Measurements from ENCODE around the gene KRIT1. TPM values are rescaled to one million over a fixed set of nuclear protein-coding genes. Genes with fewer than 3 reads are reported as not detected.
"Not testable (repeated sequence)": the region's sequence is repeated elsewhere in the genome, so short reads cannot be mapped to it uniquely, and the experiment has no call there.

The KRIT1 gene
- total RNA-seq, 1 donor from 2014 or later: 28.0 TPM

GRCh38 chr7:92177362-92177761 lies 68.4 kb downstream of the KRIT1 start:
- no peak overlapping the region for H3K27ac Mint-ChIP-seq (ENCODE audit: unreplicated experiment)
- no peak overlapping the region for H3K4me3 Mint-ChIP-seq (ENCODE audit: unreplicated experiment)
- DNase-seq (ENCODE audit: low spot score): no peak
- peaks cover 2% of the 10 kb centered on the region for H3K36me3 Mint-ChIP-seq (ENCODE audit: low read depth)
- peaks cover 10% of the 10 kb centered on the region for H3K9me3 Mint-ChIP-seq (ENCODE audit: low read depth)
- no peaks in the 10 kb centered on the region for H3K27me3 Mint-ChIP-seq (ENCODE audit: low read depth)
- peaks cover 14% of the 10 kb centered on the region for H3K4me1 Mint-ChIP-seq (ENCODE audit: low read depth)
- no peak for TF ChIP-seq CTCF (IDR thresholded peaks at IDR 0.05)

- peaks cover 13% of the 10 kb centered on the region for H3K9me3 Mint-ChIP-seq (ENCODE audit: low read depth)
- H3K36me3 Mint-ChIP-seq (ENCODE audit: low read depth); H3K27ac Mint-ChIP-seq (ENCODE audit: unreplicated experiment): not testable (repeated sequence)
These were observed 76.2 kb downstream of the KRIT1 start for GRCh38 chr7:92169529-92169928.

GRCh38 chr7:92161271-92161670 lies 84.4 kb downstream of the KRIT1 start:
- H3K27me3 Mint-ChIP-seq (ENCODE audit: low read depth): peaks cover 4% of the 10 kb centered on the region
- H3K4me1 Mint-ChIP-seq (ENCODE audit: low read depth): peaks cover 3% of the 10 kb centered on the region
- no peaks in the 10 kb centered on the region for H3K9me3 Mint-ChIP-seq (ENCODE audit: low read depth)
- DNase-seq (ENCODE audit: low spot score): no peak
- no peak for TF ChIP-seq CTCF (IDR thresholded peaks at IDR 0.05)
- H3K4me3 Mint-ChIP-seq (ENCODE audit: unreplicated experiment): no peak overlapping the region
- H3K36me3 Mint-ChIP-seq (ENCODE audit: low read depth): peaks cover 4% of the 10 kb centered on the region
- no peak overlapping the region for H3K27ac Mint-ChIP-seq (ENCODE audit: unreplicated experiment)

More at GRCh38 chr7:92169529-92169928, 76.2 kb downstream of the KRIT1 start:
- not testable (repeated sequence) for H3K27me3 Mint-ChIP-seq (ENCODE audit: low read depth); H3K4me3 Mint-ChIP-seq (ENCODE audit: unreplicated experiment); DNase-seq (ENCODE audit: low spot score); H3K4me1 Mint-ChIP-seq (ENCODE audit: low read depth)

- no peak for TF ChIP-seq CTCF (IDR thresholded peaks at IDR 0.05)
- no peak for DNase-seq (ENCODE audit: low spot score)
- Mint-ChIP-seq H3K36me3 (ENCODE audit: low read depth) (peaks cover 4% of the 10 kb centered on the region), H3K4me1 (ENCODE audit: low read depth) (peaks cover 3% of the 10 kb centered on the region), H3K27me3 (ENCODE audit: low read depth) (peaks cover 4% of the 10 kb centered on the region), H3K9me3 (ENCODE audit: low read depth) (no peaks in the 10 kb centered on the region), H3K4me3 (ENCODE audit: unreplicated experiment) (no peak overlapping the region), H3K27ac (ENCODE audit: unreplicated experiment) (peak overlapping the region; percentile 28)
These were observed 86.8 kb downstream of the KRIT1 start for GRCh38 chr7:92158660-92159575.

GRCh38 chr7:92156990-92157389 lies 88.7 kb downstream of the KRIT1 start:
- no peak for TF ChIP-seq CTCF (IDR thresholded peaks at IDR 0.05)
- H3K9me3 Mint-ChIP-seq (ENCODE audit: low read depth): no peaks in the 10 kb centered on the region
- no peak overlapping the region for H3K4me3 Mint-ChIP-seq (ENCODE audit: unreplicated experiment)
- H3K27ac Mint-ChIP-seq (ENCODE audit: unreplicated experiment): no peak overlapping the region
- DNase-seq (ENCODE audit: low spot score): no peak
- peaks cover 4% of the 10 kb centered on the region for H3K36me3 Mint-ChIP-seq (ENCODE audit: low read depth)
- peaks cover 2% of the 10 kb centered on the region for H3K27me3 Mint-ChIP-seq (ENCODE audit: low read depth)
- H3K4me1 Mint-ChIP-seq (ENCODE audit: low read depth): peaks cover 3% of the 10 kb centered on the region
